CD4-positive, alpha-beta T cell (primary cell): Measurements from ENCODE around the gene ZIC2. TPM values are rescaled to one million over a fixed set of nuclear protein-coding genes. Genes with fewer than 3 reads are reported as not detected.

Experiments
- ATAC-seq: fragments of 200-7000 bp; cut with Tn5 transposase; one replicate; pipeline ENCODE4 v1.10.0; 2022; ENCODE audit warnings: mild to moderate bottlenecking; ENCODE audit not compliant: poor library complexity
- CTCF ChIA-PET: fragments of 350-600 bp; sonication (Branson Sonifier 250); formaldehyde crosslinking; loops from one replicate; lab custom pipeline; 2021; ENCODE audit warnings: antibody characterized with exemption, inconsistent platforms; lab: Charles Lee
- POLR2A ChIA-PET: fragments of 350-600 bp; sonication (Branson Sonifier 250); formaldehyde crosslinking; loops from one replicate; lab custom pipeline; 2021; ENCODE audit warnings: antibody characterized with exemption, inconsistent platforms; lab: Charles Lee
- DNase-seq, 14 experiments: peaks; one replicate each; pipeline ENCODE4 v3.0.0-alpha.2; 2013 to 2020; ENCODE audit warnings: mixed read lengths in 2 of 14
- H3K27ac ChIP-seq, 2 donors: one replicate each; pipeline versions ENCODE4 v1.5.1 to v1.7.0; 2013; ENCODE audit warnings: low read length in 2 of 2, low read depth in 1 of 2, mild to moderate bottlenecking in 1 of 2
- H3K27me3 ChIP-seq, 2 experiments: 1 replicate in 1 of 2; 2 replicates in 1 of 2; pipeline versions ENCODE4 v1.6.1 to v1.7.0; 2013; ENCODE audit warnings: low read length in 2 of 2, control low read depth in 1 of 2, mild to moderate bottlenecking in 1 of 2, moderate library complexity in 1 of 2; ENCODE audit not compliant: insufficient read depth in 2 of 2, control insufficient read depth in 1 of 2
- H3K36me3 ChIP-seq: one replicate; pipeline ENCODE4 v1.6.1; 2013; ENCODE audit warnings: low read length, control low read depth; ENCODE audit not compliant: insufficient read depth
- H3K4me1 ChIP-seq: one replicate; pipeline ENCODE4 v1.6.1; 2013; ENCODE audit warnings: low read length, control low read depth; ENCODE audit not compliant: insufficient read depth
- H3K4me3 ChIP-seq: one replicate; pipeline ENCODE4 v1.5.1; 2013; ENCODE audit warnings: mild to moderate bottlenecking, low read length, moderate library complexity
- H3K9me3 ChIP-seq, 2 experiments: 1 replicate in 1 of 2; 2 replicates in 1 of 2; pipeline versions ENCODE4 v1.6.1 to v1.7.0; 2013; ENCODE audit warnings: low read length in 2 of 2, mild to moderate bottlenecking in 2 of 2, control low read depth in 1 of 2, moderate library complexity in 1 of 2; ENCODE audit not compliant: control insufficient read depth in 1 of 2, insufficient read depth in 1 of 2
- H3K27ac Mint-ChIP-seq: one replicate; pipeline ENCODE4 v1.8.0; 2020; ENCODE audit warnings: mixed read lengths
- H3K27me3 Mint-ChIP-seq: one replicate; pipeline ENCODE4 v1.8.0; 2021; ENCODE audit warnings: mixed read lengths
- H3K36me3 Mint-ChIP-seq: one replicate; pipeline ENCODE4 v1.8.0; 2021; ENCODE audit warnings: low read depth, mixed read lengths
- H3K4me1 Mint-ChIP-seq: one replicate; pipeline ENCODE4 v1.8.0; 2021; ENCODE audit warnings: low read depth, mixed read lengths
- H3K4me3 Mint-ChIP-seq: one replicate; pipeline ENCODE4 v1.8.0; 2020; ENCODE audit warnings: mild to moderate bottlenecking, mixed read lengths
- H3K9me3 Mint-ChIP-seq: one replicate; pipeline ENCODE4 v1.8.0; 2020; ENCODE audit warnings: mixed read lengths
- intact Hi-C, 2 experiments: fragments of 100-400 bp; cut with DNase I in 1 of 2; cut with micrococcal nuclease in 1 of 2; formaldehyde crosslinking; loops; one replicate each; pipeline versions ENCODE4 v1.15.1 to v1.9.0; 2023 to 2025; cut with DNase I, micrococcal nuclease
- total RNA-seq, 174 experiments: library from RNA in 2 of 174; stranded (reverse) in 2 of 174; gene quantifications; one replicate each; pipeline ENCODE4 v1.2.3 and lab custom pipeline; 2021 to 2026
- TF ChIP-seq, protein P1 (sequence below): fragments of 200-600 bp; IDR thresholded peaks from one replicate; pipeline ENCODE4 v1.8.0; 2022; ENCODE audit warnings: antibody characterized with exemption, mild to moderate bottlenecking

ZIC2 gene
- total RNA-seq, 2 experiments from 2014 or later, result not detected

DNA sequence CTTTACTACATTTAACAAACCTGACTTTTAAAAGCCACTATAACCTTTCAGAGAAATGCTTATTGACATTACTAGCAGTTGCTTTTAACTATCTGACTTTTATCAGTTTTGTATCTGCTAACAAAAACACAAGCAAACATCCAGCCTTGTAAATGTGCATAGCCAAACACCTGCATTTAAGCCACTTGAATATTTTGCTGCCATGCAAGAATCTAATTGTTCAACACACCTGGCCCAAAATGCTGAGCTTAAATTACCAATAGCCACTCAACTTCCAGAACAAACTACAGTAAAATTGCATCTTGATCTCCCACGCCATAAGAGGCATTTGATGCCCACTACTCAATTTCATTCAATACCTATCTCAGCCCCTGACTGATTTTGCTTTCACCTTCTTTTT, 19.3 kb upstream of the ZIC2 start:
- Mint-ChIP-seq H3K4me3 (no peak overlapping the region), H3K27me3 (peaks cover 91% of the 10 kb centered on the region), H3K27ac (no peak overlapping the region), H3K9me3 (peaks cover 2% of the 10 kb centered on the region), H3K4me1 (peaks cover 21% of the 10 kb centered on the region), H3K36me3 (no peaks in the 10 kb centered on the region)
- intact Hi-C loops, result no loop called here
- ChIA-PET CTCF (no interaction called here), POLR2A (no interaction called here)
- DNase-seq (no peak), ATAC-seq (no peak)
- Histone ChIP-seq H3K9me3 (peaks cover 0 to 30% of the 10 kb centered on the region in 2 experiments), H3K36me3 (no peaks in the 10 kb centered on the region), H3K4me1 (peaks cover 29% of the 10 kb centered on the region), H3K27me3 (peaks cover 79 to 94% of the 10 kb centered on the region in 2 experiments), H3K4me3 (no peak overlapping the region), H3K27ac (no peak overlapping the region)
- TF ChIP-seq, protein P1, sequence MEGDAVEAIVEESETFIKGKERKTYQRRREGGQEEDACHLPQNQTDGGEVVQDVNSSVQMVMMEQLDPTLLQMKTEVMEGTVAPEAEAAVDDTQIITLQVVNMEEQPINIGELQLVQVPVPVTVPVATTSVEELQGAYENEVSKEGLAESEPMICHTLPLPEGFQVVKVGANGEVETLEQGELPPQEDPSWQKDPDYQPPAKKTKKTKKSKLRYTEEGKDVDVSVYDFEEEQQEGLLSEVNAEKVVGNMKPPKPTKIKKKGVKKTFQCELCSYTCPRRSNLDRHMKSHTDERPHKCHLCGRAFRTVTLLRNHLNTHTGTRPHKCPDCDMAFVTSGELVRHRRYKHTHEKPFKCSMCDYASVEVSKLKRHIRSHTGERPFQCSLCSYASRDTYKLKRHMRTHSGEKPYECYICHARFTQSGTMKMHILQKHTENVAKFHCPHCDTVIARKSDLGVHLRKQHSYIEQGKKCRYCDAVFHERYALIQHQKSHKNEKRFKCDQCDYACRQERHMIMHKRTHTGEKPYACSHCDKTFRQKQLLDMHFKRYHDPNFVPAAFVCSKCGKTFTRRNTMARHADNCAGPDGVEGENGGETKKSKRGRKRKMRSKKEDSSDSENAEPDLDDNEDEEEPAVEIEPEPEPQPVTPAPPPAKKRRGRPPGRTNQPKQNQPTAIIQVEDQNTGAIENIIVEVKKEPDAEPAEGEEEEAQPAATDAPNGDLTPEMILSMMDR, result no peak

DNA sequence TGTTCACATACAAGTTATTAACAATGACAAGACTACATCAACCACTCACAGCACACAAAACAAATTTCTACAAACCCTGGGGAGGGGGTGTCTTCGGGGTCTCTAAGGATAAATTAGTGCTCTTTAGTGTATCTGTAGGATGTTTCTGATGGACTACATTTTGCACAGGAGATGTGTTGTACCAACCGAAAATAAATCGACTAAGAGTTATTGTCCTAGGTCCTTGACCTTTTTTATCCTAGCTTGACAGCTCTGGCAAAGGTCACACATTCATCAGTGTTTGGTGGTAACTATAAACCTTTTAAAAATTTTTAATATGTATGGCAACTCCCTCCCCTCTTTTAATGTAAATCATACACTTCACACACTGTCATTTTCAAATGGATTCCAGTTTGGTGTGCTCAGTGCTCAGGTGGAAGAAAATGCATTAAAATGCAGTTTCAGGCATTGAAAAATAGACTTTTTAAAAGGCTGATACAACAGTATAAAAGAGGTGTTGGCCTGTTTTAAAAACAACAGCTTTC, 17.7 kb upstream of the ZIC2 start:
- peaks cover 0 to 28% of the 10 kb centered on the region in 2 experiments for H3K9me3 ChIP-seq
- peaks cover 20% of the 10 kb centered on the region for H3K4me1 Mint-ChIP-seq
- no peak overlapping the region for H3K4me3 Mint-ChIP-seq
- TF ChIP-seq, protein P1, result no peak
- DNase-seq, result no peak
- no peak overlapping the region for H3K27ac Mint-ChIP-seq
- CTCF ChIA-PET, result no interaction called here
- no peak for ATAC-seq
- H3K36me3 Mint-ChIP-seq, result no peaks in the 10 kb centered on the region
- H3K4me3 ChIP-seq, result no peak overlapping the region
- H3K27ac ChIP-seq, result no peak overlapping the region
- peaks cover 84% of the 10 kb centered on the region for H3K27me3 Mint-ChIP-seq
- no peaks in the 10 kb centered on the region for H3K9me3 Mint-ChIP-seq
- POLR2A ChIA-PET, result no interaction called here
- intact Hi-C loops, result no loop called here
- H3K4me1 ChIP-seq, result peaks cover 24% of the 10 kb centered on the region
- peaks cover 73 to 94% of the 10 kb centered on the region in 2 experiments for H3K27me3 ChIP-seq
- no peaks in the 10 kb centered on the region for H3K36me3 ChIP-seq

DNA sequence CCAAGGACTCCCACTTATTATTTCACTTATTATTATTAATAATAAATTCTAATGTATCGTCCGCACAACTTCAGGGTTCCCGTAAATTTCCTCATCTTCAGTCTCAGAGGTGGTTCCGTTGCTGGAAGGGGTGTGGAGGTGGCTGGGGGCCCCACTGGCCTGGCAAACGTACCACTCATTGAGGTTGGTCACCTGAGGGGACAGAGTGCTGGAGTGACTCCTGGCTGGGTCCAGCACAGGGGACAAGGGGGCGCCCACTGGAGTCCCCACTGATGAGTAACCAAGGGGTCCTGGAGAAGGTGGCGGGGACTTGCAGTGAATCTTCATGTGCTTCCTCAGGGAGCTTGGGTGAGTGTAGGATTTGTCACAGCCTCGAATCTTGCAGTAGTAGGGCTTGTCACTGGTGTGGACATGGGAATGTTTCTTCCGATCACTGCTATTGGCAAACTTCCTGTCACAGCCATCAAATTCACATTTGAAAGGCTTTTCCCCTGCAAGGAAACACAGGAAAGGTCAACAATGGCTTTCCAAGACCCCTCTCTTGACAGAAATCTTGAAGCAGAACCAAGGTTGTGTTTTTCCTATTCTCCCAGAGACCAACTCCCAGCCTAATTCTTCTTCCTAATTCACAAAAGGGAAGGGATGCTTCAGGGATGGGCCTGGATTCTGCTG, 16.1 kb upstream of the ZIC2 start:
- ChIA-PET CTCF (no interaction called here), POLR2A (interaction anchor here (1.0 kb wide), 1 partner anchor 25 kb away, joined by 3 read pairs; no protein-coding TSS in a partner anchor)
- peaks cover 25% of the 10 kb centered on the region for H3K4me1 ChIP-seq
- no peak overlapping the region for H3K27ac ChIP-seq
- Mint-ChIP-seq H3K4me1 (peaks cover 20% of the 10 kb centered on the region), H3K4me3 (no peak overlapping the region), H3K27ac (no peak overlapping the region), H3K9me3 (no peaks in the 10 kb centered on the region), H3K27me3 (peaks cover 82% of the 10 kb centered on the region), H3K36me3 (peaks cover 4% of the 10 kb centered on the region)
- no peak for ATAC-seq
- H3K36me3 ChIP-seq, result no peaks in the 10 kb centered on the region
- peaks cover 71 to 84% of the 10 kb centered on the region in 2 experiments for H3K27me3 ChIP-seq
- DNase-seq, result no peak
- intact Hi-C loops, result no loop called here
- H3K4me3 ChIP-seq, result no peak overlapping the region
- peaks cover 0 to 28% of the 10 kb centered on the region in 2 experiments for H3K9me3 ChIP-seq
- TF ChIP-seq, protein P1, result no peak
